Nephron (organoid): ENCODE results near the gene GALNT6.
A peak's percentile ranks its signal among the peaks of the same experiment; 100 is the strongest.

Experiments used
- H3K27ac Mint-ChIP-seq, 3 experiments: 2 replicates each; pipeline ENCODE4 v1.8.0; 2020; ENCODE audit warnings: mixed read lengths in 3 of 3, mild to moderate bottlenecking in 2 of 3, moderate library complexity in 1 of 3
- H3K27me3 Mint-ChIP-seq: 2 replicates; pipeline ENCODE4 v1.8.0; 2021; ENCODE audit warnings: low read depth, mild to moderate bottlenecking, moderate library complexity, mixed read lengths
- H3K36me3 Mint-ChIP-seq: 2 replicates; pipeline ENCODE4 v1.8.0; 2020; ENCODE audit warnings: low read depth, mixed read lengths
- H3K4me1 Mint-ChIP-seq: 2 replicates; pipeline ENCODE4 v1.8.0; 2020; ENCODE audit warnings: mixed read lengths
- H3K4me3 Mint-ChIP-seq, 3 experiments: 2 replicates each; pipeline ENCODE4 v1.8.0; 2020; ENCODE audit warnings: mild to moderate bottlenecking in 3 of 3, mixed read lengths in 3 of 3, moderate library complexity in 2 of 3
- H3K9me3 Mint-ChIP-seq: 2 replicates; pipeline ENCODE4 v1.8.0; 2020; ENCODE audit warnings: mixed read lengths
- CTCF ChIP-seq, 3 experiments: fragments of 200-600 bp; sonication (generic); IDR thresholded peaks; one replicate each; pipeline ENCODE4 v1.5.0; 2021; ENCODE audit warnings: antibody characterized with exemption in 3 of 3; ENCODE audit not compliant: unreplicated experiment in 3 of 3

GALNT6 gene

GRCh38 chr12:51390891-51391282 is 319 bp downstream of the GALNT6 start:
- no peak for TF ChIP-seq CTCF (IDR thresholded peaks at IDR 0.05; ENCODE audit: unreplicated experiment in 3 of 3)
- Mint-ChIP-seq H3K9me3 (no peaks in the 10 kb centered on the region), H3K27me3 (peaks cover 84% of the 10 kb centered on the region), H3K27ac (peak overlapping the region in 2 of 3 experiments; percentile 27 to 76), H3K36me3 (no peaks in the 10 kb centered on the region), H3K4me3 (peak overlapping the region; percentile 86 to 91 (median 89)), H3K4me1 (peaks cover 24% of the 10 kb centered on the region)

GRCh38 chr12:51390457-51390856 is 749 bp downstream of the GALNT6 start:
- H3K4me1 Mint-ChIP-seq = peaks cover 24% of the 10 kb centered on the region
- peaks cover 80% of the 10 kb centered on the region for H3K27me3 Mint-ChIP-seq
- no peak for TF ChIP-seq CTCF (IDR thresholded peaks at IDR 0.05; ENCODE audit: unreplicated experiment in 3 of 3)
- H3K36me3 Mint-ChIP-seq = no peaks in the 10 kb centered on the region
- H3K9me3 Mint-ChIP-seq = no peaks in the 10 kb centered on the region
- H3K4me3 Mint-ChIP-seq = peak overlapping the region; percentile 86 to 91 (median 89)
- H3K27ac Mint-ChIP-seq = peak overlapping the region in 2 of 3 experiments; percentile 23 to 76

GRCh38 chr12:51389302-51389999 is 1.8 kb downstream of the GALNT6 start:
- H3K4me1 Mint-ChIP-seq = peaks cover 24% of the 10 kb centered on the region
- TF ChIP-seq CTCF (IDR thresholded peaks at IDR 0.05; ENCODE audit: unreplicated experiment in 3 of 3) = no peak

GRCh38 chr12:51388846-51389245 is 2.4 kb downstream of the GALNT6 start:
- H3K36me3 Mint-ChIP-seq = no peaks in the 10 kb centered on the region
- TF ChIP-seq CTCF (IDR thresholded peaks at IDR 0.05; ENCODE audit: unreplicated experiment in 3 of 3) = no peak
- peaks cover 24% of the 10 kb centered on the region for H3K4me1 Mint-ChIP-seq
- no peaks in the 10 kb centered on the region for H3K9me3 Mint-ChIP-seq
- H3K27me3 Mint-ChIP-seq = peaks cover 63% of the 10 kb centered on the region
- H3K27ac Mint-ChIP-seq = peak overlapping the region in 1 of 3 experiments; percentile 11
- H3K4me3 Mint-ChIP-seq = peak overlapping the region in 2 of 3 experiments; percentile 7 to 20

More at GRCh38 chr12:51389302-51389999, 1.8 kb downstream of the GALNT6 start:
- H3K9me3 Mint-ChIP-seq = no peaks in the 10 kb centered on the region
- no peaks in the 10 kb centered on the region for H3K36me3 Mint-ChIP-seq
- H3K27me3 Mint-ChIP-seq = peaks cover 69% of the 10 kb centered on the region
- peak overlapping the region in 1 of 3 experiments; percentile 20 for H3K4me3 Mint-ChIP-seq
- no peak overlapping the region for H3K27ac Mint-ChIP-seq

- no peaks in the 10 kb centered on the region for H3K9me3 Mint-ChIP-seq
- peak overlapping the region in 2 of 3 experiments; percentile 11 to 30 for H3K27ac Mint-ChIP-seq
- H3K4me3 Mint-ChIP-seq = no peak overlapping the region
- H3K36me3 Mint-ChIP-seq = no peaks in the 10 kb centered on the region
- H3K4me1 Mint-ChIP-seq = peaks cover 28% of the 10 kb centered on the region
- TF ChIP-seq CTCF (IDR thresholded peaks at IDR 0.05; ENCODE audit: unreplicated experiment in 3 of 3) = no peak
- H3K27me3 Mint-ChIP-seq = peaks cover 57% of the 10 kb centered on the region
Observed at GRCh38 chr12:51388069-51388799, 3.0 kb downstream of the GALNT6 start.
